Central memory CD4-positive, alpha-beta T cell (primary cell): Measurements from ENCODE around the gene KIF26A.

ENCODE experiments used
- DNase-seq: peaks from one replicate; pipeline ENCODE4 v3.0.0; 2022

The KIF26A gene

DNA sequence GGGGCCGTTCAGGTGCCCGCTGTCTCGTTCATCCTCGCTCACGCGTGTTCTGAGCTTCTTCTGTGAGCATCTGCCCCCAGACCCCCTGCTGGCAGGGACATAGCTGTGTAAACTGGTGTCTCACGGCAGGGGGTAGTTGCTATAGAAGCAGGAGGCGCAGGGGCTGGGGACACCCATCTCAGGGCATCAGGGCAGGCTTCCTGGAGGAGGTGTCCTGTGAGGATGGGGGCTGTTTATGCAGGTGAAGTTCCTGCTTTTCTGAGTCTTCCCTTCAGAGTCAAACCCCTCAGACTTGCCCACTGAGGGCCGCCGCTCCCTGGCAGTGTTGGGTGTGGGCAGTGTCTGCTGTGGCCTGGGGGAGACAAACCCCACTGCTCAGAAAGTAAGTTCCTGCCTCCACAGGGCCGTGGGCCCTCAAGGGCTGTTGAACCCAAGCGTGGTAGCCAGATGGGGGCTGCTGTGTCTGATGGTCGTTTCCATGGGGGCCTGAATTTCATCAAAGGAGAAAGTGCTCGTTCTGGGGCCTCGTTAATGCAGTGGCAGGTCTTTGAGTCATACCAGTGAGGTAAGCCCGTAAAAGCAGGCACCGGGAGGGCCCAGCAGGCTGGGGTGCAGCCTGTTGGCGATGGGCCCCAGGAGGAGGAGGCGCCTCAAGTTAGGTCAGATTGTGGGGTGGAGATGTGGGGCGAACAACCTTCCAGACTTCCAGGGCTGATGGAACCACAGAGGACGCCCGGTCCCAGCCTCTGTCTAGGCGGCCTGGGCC is 23.4 kb downstream of the KIF26A start:
- no peak for DNase-seq

- DNase-seq: no peak
These were observed 24.1 kb downstream of the KIF26A start for GRCh38 chr14:104162495-104162894.

DNA sequence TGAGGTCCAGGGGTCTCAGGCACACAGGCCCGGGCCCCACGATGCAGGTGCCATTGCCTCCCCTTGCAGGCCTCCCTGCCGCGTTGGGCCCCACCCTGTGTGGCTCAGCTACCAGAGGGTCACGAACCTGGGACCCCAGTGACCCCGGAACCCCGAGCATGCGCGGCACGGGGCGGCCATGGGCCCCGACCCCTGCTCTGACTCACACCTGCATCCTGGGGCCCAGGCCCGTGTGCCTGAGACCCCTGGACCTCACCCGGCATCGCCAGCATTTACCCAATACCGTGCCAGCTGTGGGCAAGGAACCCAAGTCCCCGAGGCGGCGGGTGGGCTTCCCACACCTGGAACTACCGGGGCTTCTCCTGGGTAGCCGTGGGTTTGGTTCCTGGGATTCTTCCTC is 25.2 kb downstream of the KIF26A start:
- DNase-seq: no peak

- DNase-seq: no peak
These were observed 25.7 kb downstream of the KIF26A start for GRCh38 chr14:104164041-104164440.

DNA sequence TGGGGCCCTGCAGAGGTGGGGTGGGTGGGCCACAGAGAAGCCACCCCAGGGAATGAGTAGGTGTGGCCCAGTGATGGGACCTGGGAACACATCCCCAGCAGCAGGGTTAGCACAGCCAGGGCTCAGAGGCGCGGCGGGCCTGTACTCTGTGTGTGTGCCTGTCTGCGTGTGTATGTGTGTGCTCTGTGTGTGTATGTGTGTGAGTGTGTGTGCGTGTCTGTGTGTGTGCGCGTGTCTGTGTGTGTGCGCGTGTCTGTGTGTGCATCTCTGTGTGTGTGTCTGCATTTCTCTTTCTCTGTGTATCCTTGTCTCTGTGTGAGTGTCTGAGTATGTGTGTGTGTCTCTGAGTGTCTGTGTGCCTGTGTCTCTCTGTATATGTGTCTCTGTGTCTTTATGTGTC is 26.1 kb downstream of the KIF26A start:
- DNase-seq: no peak

GRCh38 chr14:104166698-104167097 is 28.3 kb downstream of the KIF26A start:
- DNase-seq: no peak

- no peak for DNase-seq
These were observed 30.2 kb downstream of the KIF26A start for GRCh38 chr14:104168603-104169002.

GRCh38 chr14:104169005-104169698 is 30.8 kb downstream of the KIF26A start:
- DNase-seq: no peak

- no peak for DNase-seq
These were observed 31.5 kb downstream of the KIF26A start for GRCh38 chr14:104169699-104170479.

GRCh38 chr14:104171029-104171697 is 32.8 kb downstream of the KIF26A start:
- no peak for DNase-seq

DNA sequence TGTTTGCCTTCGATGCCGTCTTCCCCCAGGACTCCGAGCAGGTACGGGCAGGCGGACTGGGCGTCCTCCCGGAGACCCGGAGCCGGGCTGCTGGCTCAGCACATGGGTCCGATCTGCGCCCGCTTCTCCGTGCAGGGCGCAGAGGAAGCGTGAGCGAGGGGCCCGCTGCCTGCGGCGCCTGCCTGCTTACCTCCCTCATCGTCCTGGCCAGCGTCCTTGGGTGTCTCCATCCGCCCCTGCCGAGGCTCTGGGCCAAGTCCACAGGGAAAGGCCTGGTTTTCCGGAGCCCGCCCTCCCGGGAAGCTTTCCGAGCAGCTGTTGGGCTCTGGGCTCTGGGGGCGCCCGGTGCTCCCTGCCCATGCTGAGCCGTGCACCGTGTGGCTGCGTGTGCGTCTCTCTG is 33.5 kb downstream of the KIF26A start:
- DNase-seq: no peak

DNA sequence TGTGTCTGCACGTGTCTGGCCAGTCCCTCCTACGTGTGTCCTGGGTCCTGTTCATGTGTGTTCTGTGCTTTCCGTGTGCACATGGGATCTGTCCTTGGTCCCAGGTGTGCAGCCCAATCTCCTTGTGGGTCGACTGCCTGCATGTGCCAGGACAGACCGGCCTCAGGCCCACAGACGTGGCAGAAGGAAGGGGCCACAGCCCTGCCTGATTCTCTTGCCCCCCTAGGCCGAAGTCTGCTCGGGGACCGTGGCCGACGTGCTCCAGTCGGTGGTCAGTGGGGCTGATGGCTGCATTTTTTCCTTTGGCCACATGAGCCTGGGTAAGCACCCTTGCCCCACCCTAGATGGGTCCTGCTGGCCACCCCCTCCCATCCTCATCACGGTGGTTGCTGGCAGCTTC is 34.0 kb downstream of the KIF26A start:
- no peak for DNase-seq

- no peak for DNase-seq
These were observed 34.5 kb downstream of the KIF26A start for GRCh38 chr14:104172880-104173279.

DNA sequence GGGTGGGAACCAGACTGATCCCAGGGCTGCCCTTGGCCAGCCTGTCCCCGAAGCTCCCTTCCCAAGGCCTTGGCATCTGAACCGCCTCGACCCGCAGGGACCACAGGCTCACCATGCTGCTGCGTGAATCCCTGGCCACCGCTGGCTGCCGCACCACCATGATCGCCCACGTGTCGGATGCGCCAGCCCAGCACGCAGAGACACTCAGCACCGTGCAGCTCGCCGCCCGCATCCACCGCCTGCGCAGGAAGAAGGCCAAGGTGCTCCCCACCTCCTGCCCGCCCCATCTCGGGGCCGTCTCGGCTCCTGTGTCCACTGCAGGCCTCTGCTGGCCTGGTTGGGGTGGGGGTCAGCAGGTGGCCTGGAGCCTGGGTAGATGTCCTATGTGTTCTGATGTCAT is 35.7 kb downstream of the KIF26A start:
- DNase-seq: no peak

GRCh38 chr14:104175041-104175440 is 36.7 kb downstream of the KIF26A start:
- no peak for DNase-seq

GRCh38 chr14:104175811-104176210 is 37.4 kb downstream of the KIF26A start:
- DNase-seq: no peak

GRCh38 chr14:104176611-104177010 is 38.2 kb downstream of the KIF26A start:
- no peak for DNase-seq

- no peak for DNase-seq
These were observed 39.0 kb downstream of the KIF26A start for GRCh38 chr14:104177411-104177810.

DNA sequence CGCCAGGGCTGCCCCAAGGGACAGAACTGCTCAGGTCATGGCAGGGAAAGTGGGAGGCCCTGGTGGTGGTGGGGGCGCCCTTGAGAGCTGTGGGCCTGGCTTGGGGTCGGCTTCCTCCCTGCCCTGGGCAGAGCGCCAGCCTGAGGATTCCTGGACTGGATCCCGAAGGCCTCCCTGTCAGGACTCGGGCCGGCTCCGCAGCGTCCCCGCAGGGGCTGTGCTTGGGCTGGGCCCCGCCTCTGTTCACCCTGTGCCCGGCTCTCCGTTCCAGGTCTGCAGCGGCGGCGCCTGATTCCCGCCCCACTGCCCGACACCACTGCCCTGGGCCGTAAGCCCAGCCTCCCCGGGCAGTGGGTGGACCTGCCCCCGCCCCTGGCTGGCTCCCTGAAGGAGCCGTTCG is 39.9 kb downstream of the KIF26A start:
- DNase-seq: no peak

GRCh38 chr14:104179126-104179525 is 40.7 kb downstream of the KIF26A start:
- no peak for DNase-seq

DNA sequence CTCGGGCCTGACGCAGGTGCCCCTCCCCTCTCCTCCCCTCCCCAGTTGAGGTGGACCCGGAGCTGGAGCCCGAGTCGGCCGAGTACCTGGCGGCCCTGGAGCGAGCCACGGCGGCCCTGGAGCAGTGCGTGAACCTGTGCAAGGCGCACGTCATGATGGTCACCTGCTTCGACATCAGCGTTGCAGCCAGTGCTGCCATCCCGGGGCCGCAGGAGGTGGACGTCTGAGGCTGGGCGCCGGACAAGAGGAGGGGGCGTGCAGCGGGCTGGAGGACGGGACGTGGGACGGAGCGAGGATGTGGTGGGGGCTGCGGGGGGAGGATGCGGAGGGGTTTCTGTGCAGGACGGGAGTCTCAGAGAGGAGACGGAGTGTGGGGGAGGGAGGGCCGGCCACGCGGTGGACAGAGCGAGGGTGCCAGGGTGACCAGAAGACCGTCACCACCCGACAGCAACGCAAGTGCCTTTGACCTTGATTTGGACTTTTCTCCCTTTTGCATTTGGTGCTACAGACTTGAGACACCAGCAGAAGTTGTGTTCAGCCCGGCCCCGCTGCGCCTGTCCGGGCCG is 41.3 kb downstream of the KIF26A start:
- DNase-seq: no peak

DNA sequence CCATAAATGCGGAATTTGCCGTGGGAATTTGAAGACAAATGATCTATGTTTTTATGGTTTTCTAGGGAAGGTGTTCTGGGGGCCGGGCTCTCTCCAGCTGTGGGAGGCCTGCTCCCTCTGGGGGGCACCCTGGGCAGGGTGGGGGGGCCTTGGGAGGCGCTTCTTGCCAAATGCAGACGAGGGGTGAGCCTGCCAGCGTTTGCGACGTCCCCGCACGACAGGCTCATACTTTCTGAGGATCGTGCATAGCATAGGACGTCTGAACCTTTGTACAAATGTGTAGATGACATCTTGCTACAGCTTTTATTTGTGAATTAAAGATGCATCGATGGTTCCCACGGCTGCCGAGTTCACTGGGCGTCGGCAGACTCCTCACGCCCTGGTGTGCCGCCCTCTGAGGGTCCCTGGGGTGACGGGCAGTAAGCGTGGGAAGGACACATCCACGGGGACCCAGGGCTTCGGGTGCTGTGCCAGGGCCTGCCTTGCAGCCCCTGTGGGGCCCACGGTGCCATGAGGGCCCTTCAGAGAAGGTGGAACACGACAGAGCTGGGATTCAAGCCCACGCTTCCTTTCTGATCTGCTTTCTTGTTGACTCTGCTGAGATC is 42.3 kb downstream of the KIF26A start:
- DNase-seq: no peak
